H9 (cell line): ENCODE data around the gene GPR68. TPM values are rescaled to one million over a fixed set of nuclear protein-coding genes. Genes with fewer than 3 reads are reported as not detected.

Source experiments
- DNase-seq: peaks from one replicate; pipeline ENCODE4 v3.0.0-alpha.2; 2017
- H2AFZ ChIP-seq: one replicate; pipeline ENCODE4 v1.6.1; 2013; ENCODE audit warnings: mild to moderate bottlenecking, low read length, control low read depth, moderate library complexity
- H2AK5ac ChIP-seq: 2 replicates; pipeline ENCODE4 v1.6.1; 2013; ENCODE audit warnings: low read length, control low read depth, mixed read lengths; ENCODE audit not compliant: insufficient read length
- H2BK120ac ChIP-seq: one replicate; pipeline ENCODE4 v1.6.1; 2013; ENCODE audit warnings: low read depth, mild to moderate bottlenecking, low read length, control low read depth, inconsistent platforms; ENCODE audit not compliant: poor library complexity, severe bottlenecking
- H2BK12ac ChIP-seq: 2 replicates; pipeline ENCODE4 v1.6.1; 2013; ENCODE audit warnings: low read length, control low read depth, mixed read lengths, low read depth; ENCODE audit not compliant: insufficient read length
- H2BK15ac ChIP-seq: 2 replicates; pipeline ENCODE4 v1.6.1; 2013; ENCODE audit warnings: low read depth, low read length, control low read depth
- H2BK20ac ChIP-seq: one replicate; pipeline ENCODE4 v1.6.1; 2013; ENCODE audit warnings: low read depth, mild to moderate bottlenecking, low read length, control low read depth, inconsistent platforms; ENCODE audit not compliant: poor library complexity, severe bottlenecking
- H2BK5ac ChIP-seq: 2 replicates; pipeline ENCODE4 v1.6.1; 2013; ENCODE audit warnings: low read length, control low read depth, mixed read lengths; ENCODE audit not compliant: insufficient read length
- H3K14ac ChIP-seq: 2 replicates; pipeline ENCODE4 v1.6.1; 2013; ENCODE audit warnings: low read length, control low read depth; ENCODE audit not compliant: insufficient read depth
- H3K18ac ChIP-seq: 2 replicates; pipeline ENCODE4 v1.6.1; 2013; ENCODE audit warnings: low read depth, mild to moderate bottlenecking, mixed read lengths, low read length, control low read depth; ENCODE audit not compliant: insufficient read length
- H3K23ac ChIP-seq: 2 replicates; pipeline ENCODE4 v1.6.1; 2013; ENCODE audit warnings: low read length, control low read depth, mixed read lengths, low read depth; ENCODE audit not compliant: insufficient read length
- H3K23me2 ChIP-seq: 2 replicates; pipeline ENCODE4 v1.6.1; 2013; ENCODE audit warnings: low read depth, mild to moderate bottlenecking, mixed read lengths, low read length, control low read depth; ENCODE audit not compliant: insufficient read length, poor library complexity, severe bottlenecking
- H3K27ac ChIP-seq: 2 replicates; pipeline ENCODE4 v1.5.1; 2013; ENCODE audit warnings: low read length, control low read depth, mixed read lengths, low read depth; ENCODE audit not compliant: insufficient read length
- H3K27me3 ChIP-seq: 2 replicates; pipeline ENCODE4 v1.6.1; 2013; ENCODE audit warnings: low read length, control low read depth, inconsistent platforms; ENCODE audit not compliant: insufficient read depth
- H3K4ac ChIP-seq: 2 replicates; pipeline ENCODE4 v1.6.1; 2013; ENCODE audit warnings: low read depth, mild to moderate bottlenecking, control low read depth, inconsistent platforms, low read length, moderate library complexity
- H3K4me1 ChIP-seq: 2 replicates; pipeline ENCODE4 v1.6.1; 2013; ENCODE audit warnings: low read length, control low read depth, inconsistent platforms; ENCODE audit not compliant: insufficient read depth
- H3K4me2 ChIP-seq: 2 replicates; pipeline ENCODE4 v1.6.1; 2013; ENCODE audit warnings: low read length, control low read depth, mixed read lengths; ENCODE audit not compliant: insufficient read length, insufficient read depth
- H3K56ac ChIP-seq: 2 replicates; pipeline ENCODE4 v1.6.1; 2013; ENCODE audit warnings: low read depth, mild to moderate bottlenecking, mixed read lengths, low read length, control low read depth; ENCODE audit not compliant: insufficient read length
- H3K79me1 ChIP-seq: 2 replicates; pipeline ENCODE4 v1.6.1; 2013; ENCODE audit warnings: low read depth, mild to moderate bottlenecking, moderate library complexity, low read length, control low read depth, inconsistent platforms; ENCODE audit not compliant: insufficient read depth, poor library complexity, severe bottlenecking
- H3K79me2 ChIP-seq: 2 replicates; pipeline ENCODE4 v1.6.1; 2013; ENCODE audit warnings: low read length, control low read depth, inconsistent platforms; ENCODE audit not compliant: insufficient read depth
- H3K9ac ChIP-seq: 2 replicates; pipeline ENCODE4 v1.6.1; 2013; ENCODE audit warnings: low read length, control low read depth, mixed read lengths; ENCODE audit not compliant: insufficient read length; ENCODE audit errors: extremely low read depth
- H3K9me3 ChIP-seq: one replicate; pipeline ENCODE4 v1.6.1; 2013; ENCODE audit warnings: low read depth, low read length, inconsistent platforms; ENCODE audit not compliant: control insufficient read depth
- H3T11ph ChIP-seq: one replicate; pipeline ENCODE4 v1.6.1; 2013; ENCODE audit warnings: mild to moderate bottlenecking, low read length, control low read depth, inconsistent platforms
- H4K20me1 ChIP-seq: one replicate; pipeline ENCODE4 v1.6.1; 2013; ENCODE audit not compliant: control insufficient read depth, insufficient read length, insufficient read depth
- H4K5ac ChIP-seq: 2 replicates; pipeline ENCODE4 v1.6.1; 2013; ENCODE audit warnings: low read depth, mild to moderate bottlenecking, mixed read lengths, low read length, control low read depth; ENCODE audit not compliant: insufficient read length
- H4K8ac ChIP-seq: replicated peaks from 2 replicates; pipeline ENCODE4 v1.6.1; 2013; ENCODE audit warnings: low read length, control low read depth, mixed read lengths, low read depth; ENCODE audit not compliant: insufficient read length
- H4K91ac ChIP-seq: 2 replicates; pipeline ENCODE4 v1.6.1; 2013; ENCODE audit warnings: low read depth, mild to moderate bottlenecking, moderate library complexity, mixed read lengths, low read length, control low read depth; ENCODE audit not compliant: insufficient read length
- H3K27ac Mint-ChIP-seq, 3 experiments: 2 replicates in 2 of 3; 3 replicates in 1 of 3; pipeline ENCODE4 v1.8.0; 2020 to 2021; ENCODE audit warnings: mixed read lengths in 3 of 3, mild to moderate bottlenecking in 1 of 3, moderate library complexity in 1 of 3
- H3K27me3 Mint-ChIP-seq: 2 replicates; pipeline ENCODE4 v1.8.0; 2021; ENCODE audit warnings: low read depth, mild to moderate bottlenecking, moderate library complexity, mixed read lengths
- H3K36me3 Mint-ChIP-seq, 3 experiments: 2 replicates in 2 of 3; 3 replicates in 1 of 3; pipeline ENCODE4 v1.8.0; 2020 to 2021; ENCODE audit warnings: low read depth in 3 of 3, mixed read lengths in 3 of 3; ENCODE audit not compliant: insufficient read depth in 1 of 3
- H3K4me1 Mint-ChIP-seq, 2 experiments: 2 replicates each; pipeline ENCODE4 v1.8.0; 2020; ENCODE audit warnings: mixed read lengths in 2 of 2
- H3K4me3 Mint-ChIP-seq, 2 experiments: 2 replicates in 1 of 2; 3 replicates in 1 of 2; pipeline ENCODE4 v1.8.0; 2020 to 2021; ENCODE audit warnings: mild to moderate bottlenecking in 2 of 2, mixed read lengths in 2 of 2, moderate library complexity in 1 of 2
- H3K9me3 Mint-ChIP-seq, 2 experiments: 2 replicates in 1 of 2; 3 replicates in 1 of 2; pipeline ENCODE4 v1.8.0; 2020; ENCODE audit warnings: mild to moderate bottlenecking in 2 of 2, mixed read lengths in 2 of 2, moderate library complexity in 1 of 2
- total RNA-seq: library from RNA; stranded (reverse); gene quantifications from 2 replicates; pipeline ENCODE4 v1.2.1, GENCODE V29; 2021
- TF ChIP-seq, protein P1 (sequence below): fragments of 200-600 bp; sonication (generic); conservative IDR thresholded peaks from 3 replicates; pipeline ENCODE4 v1.8.0; 2021; ENCODE audit warnings: antibody characterized with exemption, mild to moderate bottlenecking

GPR68 gene
- total RNA-seq, 1 experiment from 2014 or later: 0.33 TPM

GRCh38 chr14:91197631-91198030 is 46.9 kb downstream of the GPR68 start:
- Histone ChIP-seq H4K91ac (no peak overlapping the region), H3K4me1 (no peaks in the 10 kb centered on the region), H3K4me2 (no peak overlapping the region), H2BK12ac (no peak overlapping the region), H3K79me2 (no peaks in the 10 kb centered on the region), H3K27ac (no peak overlapping the region), H3K4ac (no peak overlapping the region), H3K9me3 (peaks cover 5% of the 10 kb centered on the region), H4K20me1 (no peaks in the 10 kb centered on the region), H2BK120ac (no peak overlapping the region), H3T11ph (no peak overlapping the region), H3K18ac (no peak overlapping the region), H2AFZ (no peak overlapping the region), H2BK15ac (no peak overlapping the region), H2BK20ac (no peak overlapping the region), H4K5ac (no peak overlapping the region), H3K79me1 (no peaks in the 10 kb centered on the region), H2AK5ac (no peak overlapping the region), H3K56ac (no peak overlapping the region), H3K23me2 (no peaks in the 10 kb centered on the region), H3K14ac (no peak overlapping the region), H2BK5ac (no peak overlapping the region), H3K27me3 (no peaks in the 10 kb centered on the region), H3K9ac (no peak overlapping the region), H4K8ac (no peak overlapping the region), H3K23ac (no peak overlapping the region)
- no peaks in the 10 kb centered on the region for H3K27me3 Mint-ChIP-seq
- peaks cover 12 to 16% of the 10 kb centered on the region in 2 experiments for H3K9me3 Mint-ChIP-seq
- peaks cover 17 to 56% (median 45%) of the 10 kb centered on the region in 3 experiments for H3K36me3 Mint-ChIP-seq
- H3K4me3 Mint-ChIP-seq: no peak overlapping the region
- DNase-seq: no peak
- H3K27ac Mint-ChIP-seq: no peak overlapping the region
- H3K4me1 Mint-ChIP-seq: peaks cover 0 to 2% of the 10 kb centered on the region in 2 experiments; a peak in 1 of 4 replicates
- TF ChIP-seq, protein P1, sequence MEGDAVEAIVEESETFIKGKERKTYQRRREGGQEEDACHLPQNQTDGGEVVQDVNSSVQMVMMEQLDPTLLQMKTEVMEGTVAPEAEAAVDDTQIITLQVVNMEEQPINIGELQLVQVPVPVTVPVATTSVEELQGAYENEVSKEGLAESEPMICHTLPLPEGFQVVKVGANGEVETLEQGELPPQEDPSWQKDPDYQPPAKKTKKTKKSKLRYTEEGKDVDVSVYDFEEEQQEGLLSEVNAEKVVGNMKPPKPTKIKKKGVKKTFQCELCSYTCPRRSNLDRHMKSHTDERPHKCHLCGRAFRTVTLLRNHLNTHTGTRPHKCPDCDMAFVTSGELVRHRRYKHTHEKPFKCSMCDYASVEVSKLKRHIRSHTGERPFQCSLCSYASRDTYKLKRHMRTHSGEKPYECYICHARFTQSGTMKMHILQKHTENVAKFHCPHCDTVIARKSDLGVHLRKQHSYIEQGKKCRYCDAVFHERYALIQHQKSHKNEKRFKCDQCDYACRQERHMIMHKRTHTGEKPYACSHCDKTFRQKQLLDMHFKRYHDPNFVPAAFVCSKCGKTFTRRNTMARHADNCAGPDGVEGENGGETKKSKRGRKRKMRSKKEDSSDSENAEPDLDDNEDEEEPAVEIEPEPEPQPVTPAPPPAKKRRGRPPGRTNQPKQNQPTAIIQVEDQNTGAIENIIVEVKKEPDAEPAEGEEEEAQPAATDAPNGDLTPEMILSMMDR: no peak
